NK-92 (cell line): ENCODE data around the gene TH.

Experiments used
- DNase-seq: peaks from one replicate; lab custom pipeline; 2025; ENCODE audit not compliant: unreplicated experiment; lab: John Stamatoyannopoulos, UW

The TH gene

GRCh38 chr11:2143799-2144543 is 27.6 kb downstream of the TH start:
- no peak for DNase-seq

- no peak for DNase-seq
Measured at GRCh38 chr11:2143477-2143798, 28.2 kb downstream of the TH start.

GRCh38 chr11:2142762-2143202 is 28.8 kb downstream of the TH start:
- DNase-seq: no peak

- DNase-seq: no peak
Measured at GRCh38 chr11:2142300-2142759, 29.3 kb downstream of the TH start.

GRCh38 chr11:2140411-2141400 is 30.9 kb downstream of the TH start:
- no peak for DNase-seq

- no peak for DNase-seq
Measured at GRCh38 chr11:2139621-2140337, 31.8 kb downstream of the TH start.

- DNase-seq: no peak
Measured at GRCh38 chr11:2139123-2139521, 32.5 kb downstream of the TH start, which contains the start of gene IGF2. Gene IGF2 (minus strand): TSS chr11:2139389. CDS start chr11:2135523, 3,866 bp downstream.

GRCh38 chr11:2138431-2139122 is 33.0 kb downstream of the TH start:
- no peak for DNase-seq

- no peak for DNase-seq
Measured at GRCh38 chr11:2138068-2138430, 33.6 kb downstream of the TH start.

- no peak for DNase-seq
Measured at GRCh38 chr11:2137202-2138067, 34.2 kb downstream of the TH start.

GRCh38 chr11:2136952-2137201 is 34.7 kb downstream of the TH start:
- no peak for DNase-seq

- no peak for DNase-seq
Measured at GRCh38 chr11:2136209-2136951, 35.2 kb downstream of the TH start.

GRCh38 chr11:2135648-2136201 is 35.9 kb downstream of the TH start:
- DNase-seq: no peak

- DNase-seq: no peak
Measured at GRCh38 chr11:2135018-2135569, 36.5 kb downstream of the TH start.

- no peak for DNase-seq
Measured at GRCh38 chr11:2134022-2135010, 37.3 kb downstream of the TH start.

GRCh38 chr11:2133241-2134021 is 38.2 kb downstream of the TH start:
- DNase-seq: no peak

- no peak for DNase-seq
Measured at GRCh38 chr11:2132874-2133240, 38.8 kb downstream of the TH start.
